Activated T-helper 1 cell treated with Interleukin-2 at 50 U/mL for 16 hours (primary cell): ENCODE results near the gene PCDH9.
"Not testable (repeated sequence)": the region's sequence is repeated elsewhere in the genome, so short reads cannot be mapped to it uniquely, and the experiment has no call there.

Source experiments
- DNase-seq: peaks from one replicate; pipeline ENCODE4 v3.0.0-alpha.2; 2020; ENCODE audit warnings: low read depth

PCDH9 gene

DNA sequence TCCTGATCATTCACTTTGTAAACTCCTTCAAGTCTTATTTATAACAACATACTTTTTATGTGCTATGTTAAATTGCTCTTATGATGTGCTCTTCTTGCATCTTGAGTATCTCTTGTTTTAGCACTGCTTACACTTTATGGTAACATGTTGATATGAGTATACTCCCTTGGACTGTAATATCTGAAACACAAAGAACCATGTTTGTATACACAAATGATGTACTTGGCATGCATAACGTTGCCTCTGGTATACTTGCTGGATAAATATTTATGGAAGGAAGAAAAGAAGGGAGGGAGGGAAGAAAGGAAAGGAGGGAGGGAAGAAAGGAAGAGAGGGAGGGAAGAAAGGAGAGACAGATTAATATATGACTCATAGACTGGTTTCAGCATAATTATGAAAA lies 333.2 kb downstream of the PCDH9 start:
- no peak for DNase-seq

DNA sequence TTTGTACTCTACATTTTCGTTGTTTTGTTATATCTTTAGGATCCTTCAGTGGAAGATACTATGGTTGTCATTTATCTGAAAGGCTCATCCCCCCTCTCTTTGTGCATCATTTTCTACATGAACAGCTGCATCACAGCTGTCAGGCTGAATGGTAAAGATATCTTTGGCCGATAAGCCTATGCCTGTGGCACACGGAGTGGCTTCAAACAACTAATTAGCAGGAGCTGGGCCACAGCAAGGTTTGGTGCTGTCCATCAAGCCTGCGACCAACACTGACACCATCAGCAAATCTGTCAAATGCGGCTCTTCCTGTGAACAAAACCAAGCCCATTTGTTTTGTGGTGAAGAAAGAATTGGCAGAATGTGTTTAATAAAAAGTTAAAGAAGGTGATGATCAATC lies 334.4 kb downstream of the PCDH9 start:
- DNase-seq, result no peak

DNA sequence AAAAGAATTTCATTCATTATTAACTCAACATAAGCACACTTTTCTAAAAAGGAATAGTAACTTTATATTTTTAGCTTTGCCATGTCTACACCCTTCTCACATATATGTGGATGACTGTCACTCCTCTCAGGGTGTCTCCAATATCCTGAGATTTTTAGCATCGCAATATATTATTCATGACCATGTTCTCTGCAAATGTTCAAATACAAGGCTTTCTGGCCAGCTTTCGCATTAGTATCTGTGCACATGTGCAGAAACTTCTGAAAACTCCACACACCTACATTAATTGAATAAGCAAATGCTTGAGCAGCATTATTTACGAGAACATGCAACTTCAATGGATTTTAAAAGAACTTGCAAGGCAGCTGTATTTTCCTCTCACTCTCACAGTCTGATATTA lies 334.8 kb downstream of the PCDH9 start:
- no peak for DNase-seq

DNA sequence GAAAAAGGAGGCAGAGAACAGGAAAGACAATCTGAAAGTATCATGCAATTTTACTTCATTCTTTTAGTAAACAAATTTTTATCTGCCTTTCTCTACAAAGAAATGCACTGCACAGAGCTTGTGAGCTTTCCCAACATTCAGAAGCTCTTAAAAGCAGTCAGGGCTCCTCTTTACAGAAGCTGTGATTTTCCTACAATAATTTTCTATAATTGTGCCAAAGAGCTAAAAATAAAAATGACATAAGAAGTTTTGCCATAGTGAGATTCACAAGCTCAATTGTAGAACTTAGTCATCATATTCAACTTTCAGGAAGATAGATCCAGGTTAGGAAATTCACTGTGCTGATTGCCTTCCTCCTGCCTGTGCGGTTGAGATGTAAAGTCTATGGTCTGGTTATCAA lies 341.4 kb downstream of the PCDH9 start:
- no peak for DNase-seq

DNA sequence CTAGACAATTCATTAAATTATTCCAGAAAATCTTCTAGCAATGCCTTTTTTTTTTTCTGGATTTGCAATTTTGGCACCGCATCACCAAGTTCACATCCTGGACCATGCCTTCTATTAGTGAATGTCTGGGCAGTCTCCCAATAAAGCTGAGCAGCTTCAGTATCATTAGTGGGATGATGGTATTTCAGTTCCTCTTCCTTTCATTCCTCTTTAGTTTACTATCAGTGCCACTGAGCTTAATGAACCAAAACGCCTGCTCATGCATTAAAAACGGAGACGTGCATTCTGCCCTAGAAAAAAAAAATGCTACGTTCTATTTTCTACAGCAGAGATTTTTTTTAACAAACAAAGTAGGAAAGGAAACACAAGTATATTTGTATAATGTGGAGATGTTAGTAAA lies 343.0 kb downstream of the PCDH9 start:
- no peak for DNase-seq

DNA sequence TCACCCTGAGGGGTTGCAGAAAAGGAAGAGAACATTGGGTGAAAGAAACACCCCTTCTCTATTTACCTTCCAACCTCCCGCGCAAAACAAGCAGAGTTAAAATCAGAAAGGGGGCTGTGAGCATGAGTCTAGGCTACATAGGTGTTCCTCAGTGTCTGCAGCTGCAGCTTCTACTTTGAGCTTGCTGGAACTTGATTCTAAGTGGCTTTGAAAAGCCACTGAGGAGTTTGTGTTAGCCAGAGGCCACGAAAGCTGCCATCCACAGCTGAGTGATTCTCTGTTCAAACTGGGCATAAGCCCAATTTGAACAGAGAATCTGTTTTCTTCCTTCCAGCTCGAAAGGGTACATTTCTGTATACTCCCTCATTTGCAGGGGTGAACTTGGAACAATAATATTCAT lies 343.9 kb downstream of the PCDH9 start:
- no peak for DNase-seq

DNA sequence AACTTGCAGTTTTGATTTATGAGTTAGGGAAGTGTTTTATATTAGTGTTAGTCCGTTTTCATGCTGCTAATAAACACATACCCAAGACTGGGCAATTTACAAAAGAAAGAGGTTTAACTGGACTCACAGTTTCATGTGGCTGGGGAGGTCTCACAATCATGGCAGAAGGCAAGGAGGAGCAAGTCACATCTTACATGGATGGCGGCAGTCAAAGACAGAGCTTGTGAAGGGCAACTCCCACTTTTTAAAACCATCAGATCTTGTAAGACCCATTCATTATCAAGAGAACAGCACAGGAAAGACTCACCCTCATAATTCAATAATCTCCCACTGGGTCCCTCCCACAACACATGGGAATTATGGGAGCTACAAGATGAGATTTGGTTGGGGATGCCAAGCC lies 349.0 kb downstream of the PCDH9 start:
- DNase-seq, result not testable (repeated sequence)

DNA sequence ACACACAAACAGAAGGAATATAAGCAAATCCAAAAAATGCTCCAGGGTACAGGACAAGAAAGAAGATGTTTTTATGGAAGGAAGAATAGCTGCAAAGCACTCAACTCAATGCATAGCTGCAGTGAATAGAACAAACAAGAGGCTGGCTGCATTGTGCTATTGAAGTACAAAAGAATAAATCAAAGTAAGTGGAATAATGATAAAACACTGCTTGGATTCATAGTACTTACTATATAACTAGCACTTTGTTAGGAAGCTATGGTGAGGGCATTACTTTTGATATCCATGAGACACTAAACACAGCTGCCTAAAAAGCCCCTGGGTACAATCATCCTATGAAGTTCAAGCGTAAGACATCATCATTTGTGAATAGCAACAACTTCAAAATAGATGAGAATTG lies 350.1 kb downstream of the PCDH9 start:
- no peak for DNase-seq

DNA sequence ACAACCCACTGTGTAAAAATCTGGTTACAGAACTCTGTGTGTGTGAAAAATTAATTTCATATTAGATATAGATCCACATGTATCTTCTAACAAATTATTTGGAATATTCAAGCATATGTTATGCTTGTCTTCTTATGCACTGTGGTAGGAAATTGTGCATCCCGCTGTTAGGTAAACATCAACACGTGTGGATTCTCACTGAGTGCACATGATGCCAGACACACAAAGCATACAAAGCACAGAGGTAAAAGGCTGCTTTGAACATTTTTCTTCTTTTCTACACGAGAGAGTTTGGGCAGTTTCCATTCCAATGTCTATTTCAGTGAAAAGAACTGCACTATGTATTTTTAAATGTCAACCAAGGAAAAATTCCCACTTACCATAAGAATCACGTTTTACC lies 354.9 kb downstream of the PCDH9 start:
- DNase-seq, result no peak

DNA sequence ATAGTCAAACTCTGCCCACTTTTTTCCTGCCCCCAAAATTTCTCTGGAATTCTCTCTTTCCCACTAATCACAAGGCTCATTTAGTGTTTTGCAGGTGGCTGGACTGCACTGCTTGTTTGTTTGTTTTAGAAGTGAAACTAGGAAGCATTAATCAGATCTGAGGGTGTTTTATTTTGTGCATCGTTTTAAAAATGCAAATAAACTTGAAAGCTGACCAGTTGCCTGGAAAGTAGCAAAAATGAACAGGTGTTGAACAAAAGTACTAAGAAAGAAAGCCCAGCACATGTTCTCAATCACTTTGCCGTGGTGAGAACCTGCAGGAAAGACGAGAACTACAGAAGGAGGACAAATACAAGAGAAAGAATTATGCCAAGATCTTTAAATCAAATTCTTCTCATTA lies 365.5 kb downstream of the PCDH9 start:
- DNase-seq, result no peak

DNA sequence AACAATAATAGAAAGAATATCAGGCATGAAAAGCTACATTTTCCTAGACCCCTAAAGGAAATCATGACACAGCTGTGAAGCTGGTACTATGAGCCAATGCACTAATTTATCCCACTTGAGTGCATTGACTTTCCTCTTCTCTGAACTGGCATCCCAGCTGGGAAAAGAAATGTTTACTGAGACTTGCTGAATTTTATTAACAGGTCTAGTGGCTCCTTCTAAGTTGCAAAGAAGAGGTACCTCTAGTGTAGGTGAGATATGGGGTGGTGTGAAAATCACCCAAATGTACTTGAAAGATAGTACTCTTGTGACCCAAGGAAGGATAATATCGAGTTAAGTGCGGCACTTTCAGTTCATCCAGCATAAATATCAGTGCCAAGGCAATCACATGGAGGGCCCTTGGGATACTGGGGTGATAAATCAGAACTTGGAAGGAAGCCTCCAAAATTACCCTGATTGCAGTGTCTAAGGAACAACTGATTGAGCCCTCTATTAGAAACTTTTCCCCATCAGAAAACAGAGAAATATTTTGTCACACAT lies 369.2 kb downstream of the PCDH9 start:
- no peak for DNase-seq

DNA sequence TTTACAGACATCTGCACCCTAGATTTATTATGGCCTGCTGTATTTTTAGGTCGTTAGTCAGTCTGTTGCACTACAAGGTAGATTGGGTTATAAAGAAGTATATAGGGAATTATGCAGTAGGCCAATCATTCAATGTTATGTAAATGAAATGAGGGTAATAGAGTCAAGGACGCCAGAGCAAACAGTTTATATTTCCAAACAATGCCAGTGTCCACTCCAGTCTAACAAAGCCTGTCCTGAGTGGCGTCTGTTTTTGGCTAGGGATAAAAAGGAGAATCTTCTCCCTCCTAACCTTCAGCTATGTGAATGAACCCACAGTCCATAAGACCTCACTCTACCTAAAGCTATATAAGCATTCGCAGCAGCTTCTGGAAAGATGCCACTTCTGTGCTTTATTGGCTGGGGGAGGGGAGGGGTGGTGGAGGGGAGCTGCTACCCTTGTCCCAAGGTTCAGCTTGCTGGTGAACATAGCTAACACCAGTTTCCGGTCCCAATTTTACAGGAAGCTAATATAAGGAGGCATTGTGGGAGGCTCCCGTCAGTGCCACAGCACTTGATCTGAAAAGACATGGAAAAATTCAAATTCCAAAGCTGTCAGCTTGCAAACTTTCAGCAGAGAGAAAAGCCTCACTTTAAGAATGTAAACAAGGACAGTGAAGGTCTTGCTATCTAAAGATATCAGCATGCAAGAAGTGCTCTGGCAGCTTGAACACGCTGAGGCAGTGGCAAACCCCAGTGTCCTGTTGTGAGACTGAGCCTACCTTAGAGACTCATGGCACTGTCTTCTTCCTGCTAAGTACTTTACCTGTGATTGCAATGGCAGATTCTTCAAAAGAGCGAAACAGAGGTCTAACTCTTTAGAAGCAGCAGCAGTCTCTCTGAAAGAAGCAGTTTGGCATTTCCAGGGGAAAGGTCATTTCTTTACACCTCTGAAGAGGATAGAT lies 369.9 kb downstream of the PCDH9 start:
- no peak for DNase-seq

DNA sequence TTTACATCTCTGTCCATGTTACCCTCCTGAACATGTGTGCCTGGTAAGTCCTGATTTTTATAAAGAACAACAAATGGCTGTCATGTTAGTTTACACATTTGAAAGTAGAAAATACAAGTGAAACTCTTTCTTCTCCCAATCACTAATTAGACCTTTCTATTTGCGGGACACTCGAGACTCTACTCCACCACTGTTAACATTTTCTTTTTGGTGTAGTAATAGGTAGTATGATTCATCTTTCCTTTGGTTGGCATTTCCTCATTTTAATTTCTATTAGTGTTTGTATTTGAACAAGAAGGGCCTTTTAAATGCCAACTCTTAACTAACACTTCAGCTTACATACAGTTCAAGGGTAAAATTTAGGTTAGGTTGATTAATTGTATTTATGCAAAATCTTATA lies 371.1 kb downstream of the PCDH9 start:
- DNase-seq, result no peak

DNA sequence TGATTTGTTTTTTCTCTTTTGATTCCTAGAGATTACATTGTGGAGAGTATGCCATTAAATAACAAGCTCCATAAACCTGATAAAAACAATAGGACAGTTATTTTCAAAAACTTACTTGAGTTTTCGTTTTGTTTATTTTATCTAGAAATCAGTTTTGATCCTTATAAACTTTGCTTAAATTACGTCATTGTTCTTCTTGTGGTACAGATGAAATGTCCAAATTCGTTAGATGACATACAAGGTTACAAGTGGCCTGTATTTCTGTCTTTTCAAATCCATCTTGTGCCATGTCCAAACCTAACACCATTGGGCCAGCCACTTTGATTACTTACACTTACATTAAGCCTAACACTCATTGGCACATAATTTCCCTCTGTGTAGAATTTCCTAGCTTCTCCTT lies 372.0 kb downstream of the PCDH9 start:
- DNase-seq, result no peak

DNA sequence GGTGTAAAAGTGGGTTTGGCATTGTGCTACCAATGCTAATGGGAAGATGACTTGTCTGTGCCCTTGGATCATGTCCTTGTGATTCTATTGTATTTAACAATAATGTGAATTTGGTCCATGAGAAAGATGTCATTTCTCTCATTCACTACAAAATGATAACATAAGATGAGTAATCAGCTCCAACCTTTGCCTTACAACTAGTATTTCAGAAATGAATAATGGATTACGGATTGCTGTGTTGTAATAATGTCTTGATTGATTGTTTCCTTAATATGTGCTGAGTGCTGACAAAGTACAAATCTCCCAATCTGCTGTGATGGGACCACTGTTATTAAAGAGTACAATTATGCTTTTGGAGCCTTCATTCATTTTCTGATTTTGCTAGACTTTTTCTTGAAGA lies 375.0 kb downstream of the PCDH9 start:
- no peak for DNase-seq

DNA sequence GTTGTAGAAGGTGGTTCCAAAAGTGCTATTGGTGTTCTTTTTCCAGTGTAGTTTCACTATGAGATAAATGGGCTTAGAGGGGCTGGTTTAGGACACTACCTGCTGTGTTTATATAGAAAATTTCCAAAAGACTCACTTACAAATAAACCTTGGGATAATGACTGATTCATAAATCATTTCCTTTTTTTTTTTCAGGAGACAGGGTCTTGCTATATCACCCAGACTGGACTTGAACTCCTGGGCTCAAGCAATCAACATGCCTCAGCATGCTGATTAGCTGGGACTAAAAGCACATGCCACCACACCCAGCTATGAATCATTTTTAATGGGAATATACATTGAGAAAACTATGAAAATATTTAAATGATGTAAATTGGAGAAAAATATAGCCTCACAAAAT lies 376.6 kb downstream of the PCDH9 start:
- DNase-seq, result no peak

DNA sequence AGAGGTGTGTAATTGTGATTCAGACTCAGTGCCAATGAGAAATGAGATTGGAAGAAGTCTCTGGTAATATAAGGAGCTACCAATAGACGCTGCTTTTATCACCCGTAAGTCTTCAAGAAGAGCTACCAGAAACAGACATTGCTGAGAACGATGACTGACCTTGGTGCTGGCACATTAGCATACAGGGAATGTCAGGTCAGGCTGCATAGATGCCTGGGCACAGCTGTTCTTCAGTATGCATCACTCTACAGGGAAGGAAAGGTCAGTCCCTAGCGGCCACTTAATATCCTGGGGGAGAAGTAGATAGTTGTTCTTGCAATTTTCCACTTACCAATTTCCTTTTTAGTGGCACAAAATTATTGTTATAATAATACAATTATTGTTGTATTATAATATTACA lies 380.4 kb downstream of the PCDH9 start:
- DNase-seq, result no peak

DNA sequence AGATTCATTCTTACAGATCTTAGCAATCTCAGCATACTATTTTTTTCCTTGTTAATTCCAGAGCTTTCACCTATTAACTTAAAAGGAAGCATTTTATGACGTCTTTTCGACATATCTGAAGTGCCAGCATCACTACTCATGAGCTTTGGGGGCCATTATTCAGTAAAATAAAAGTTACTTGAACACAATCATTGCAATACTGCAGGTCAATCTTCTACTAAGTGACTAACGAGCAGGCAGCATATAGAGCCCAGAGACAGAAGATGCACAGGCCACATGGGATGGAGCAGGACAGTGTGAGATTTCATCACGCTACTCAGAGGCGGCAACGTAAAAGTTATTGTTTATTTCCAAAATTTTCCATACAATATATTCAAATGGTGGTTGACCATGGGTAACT lies 382.6 kb downstream of the PCDH9 start:
- no peak for DNase-seq

DNA sequence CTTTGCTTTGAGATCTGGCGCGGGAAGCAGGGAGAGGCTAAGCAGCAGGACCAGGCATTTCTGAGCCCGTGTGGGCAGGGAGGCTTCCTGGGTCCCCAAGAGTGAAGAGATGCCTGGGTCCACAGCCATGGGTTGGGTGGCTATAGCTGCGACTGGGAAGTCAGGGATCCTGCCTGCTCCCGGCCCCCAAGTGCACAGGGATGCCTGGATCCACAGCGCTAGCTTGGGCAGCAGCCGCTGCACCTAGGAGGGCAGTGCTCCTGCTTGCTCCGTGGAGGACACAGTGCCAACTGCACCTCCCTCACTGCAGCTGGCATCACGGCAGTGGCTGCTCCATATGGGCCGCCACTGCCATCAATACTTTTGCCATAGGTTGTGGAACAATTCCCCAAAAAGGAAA lies 384.7 kb downstream of the PCDH9 start:
- no peak for DNase-seq

DNA sequence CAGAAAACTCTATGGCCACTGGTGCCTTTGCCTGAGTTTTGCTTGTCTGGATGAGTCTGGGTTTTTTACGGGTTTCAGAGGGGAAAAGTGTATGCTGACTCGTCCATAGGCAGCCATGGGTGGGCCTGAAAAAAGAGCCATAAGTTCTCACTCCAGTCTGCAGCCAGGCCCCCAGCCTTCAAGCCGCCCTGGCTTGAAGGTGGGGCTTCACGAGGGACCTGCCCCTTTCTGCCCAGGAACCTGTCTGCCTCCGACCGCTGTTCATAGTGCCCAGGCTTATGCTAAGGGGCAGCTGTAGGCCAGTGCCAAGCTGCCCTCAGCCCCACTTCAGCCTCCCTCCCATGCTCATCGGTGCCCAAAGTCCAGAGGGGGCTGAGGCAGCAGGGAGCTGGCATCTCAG lies 385.2 kb downstream of the PCDH9 start:
- no peak for DNase-seq

DNA sequence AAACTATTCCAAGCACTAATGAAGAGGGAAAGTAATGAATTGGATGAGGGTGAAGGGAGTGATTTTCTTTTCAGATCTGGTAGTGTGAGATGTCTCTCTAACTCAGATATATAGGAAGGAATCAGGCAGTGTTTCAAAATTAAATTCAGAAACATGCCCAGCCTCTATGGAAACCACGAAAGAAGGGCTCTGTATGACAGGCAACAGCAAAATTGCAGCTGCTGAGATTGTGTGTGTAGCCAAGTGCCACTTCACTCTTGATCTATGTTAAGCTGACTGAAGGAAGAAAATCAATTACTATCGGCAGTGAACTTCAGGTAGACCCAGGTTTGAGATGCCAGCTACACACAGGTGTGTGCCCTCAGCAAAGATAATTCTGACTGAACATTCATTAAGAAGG lies 387.4 kb downstream of the PCDH9 start:
- DNase-seq, result no peak

DNA sequence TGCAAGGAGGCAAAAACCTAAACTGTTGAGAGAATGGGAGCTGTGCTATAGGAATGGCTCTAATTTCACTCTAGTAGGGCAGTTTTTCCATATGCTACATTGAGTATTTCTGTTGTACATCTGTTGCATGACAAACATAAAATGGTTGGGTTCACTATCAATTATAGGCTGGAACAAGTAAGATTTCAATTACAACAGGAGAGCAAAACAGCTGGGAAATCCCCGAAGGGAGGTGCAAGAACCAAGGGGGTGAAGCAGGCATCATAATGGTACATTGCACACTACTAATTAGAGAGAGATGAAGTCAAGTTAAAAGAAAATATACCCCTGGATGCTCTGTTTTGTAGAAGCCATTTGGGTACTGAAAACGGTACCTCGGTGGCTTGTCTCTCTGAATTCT lies 389.5 kb downstream of the PCDH9 start:
- no peak for DNase-seq

DNA sequence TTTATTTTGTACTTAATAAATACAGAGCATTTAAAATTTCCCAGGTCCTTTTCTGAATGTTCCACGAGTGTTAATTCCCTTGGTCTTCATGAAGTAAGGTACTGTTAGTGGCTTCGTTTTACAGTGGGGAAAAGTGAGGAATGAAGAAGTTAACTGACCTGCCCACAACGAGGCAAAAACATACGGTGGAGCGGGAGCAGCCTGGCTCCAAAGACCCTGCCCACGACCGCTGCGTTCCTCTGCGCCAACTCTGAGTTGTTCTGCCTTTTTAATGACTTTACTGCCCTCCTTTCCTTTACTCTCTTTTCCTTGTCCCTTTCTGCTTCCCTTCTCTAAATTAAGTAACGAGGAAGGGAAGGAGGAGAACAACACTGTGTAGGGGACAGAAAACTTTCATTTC lies 392.9 kb downstream of the PCDH9 start:
- DNase-seq, result no peak

DNA sequence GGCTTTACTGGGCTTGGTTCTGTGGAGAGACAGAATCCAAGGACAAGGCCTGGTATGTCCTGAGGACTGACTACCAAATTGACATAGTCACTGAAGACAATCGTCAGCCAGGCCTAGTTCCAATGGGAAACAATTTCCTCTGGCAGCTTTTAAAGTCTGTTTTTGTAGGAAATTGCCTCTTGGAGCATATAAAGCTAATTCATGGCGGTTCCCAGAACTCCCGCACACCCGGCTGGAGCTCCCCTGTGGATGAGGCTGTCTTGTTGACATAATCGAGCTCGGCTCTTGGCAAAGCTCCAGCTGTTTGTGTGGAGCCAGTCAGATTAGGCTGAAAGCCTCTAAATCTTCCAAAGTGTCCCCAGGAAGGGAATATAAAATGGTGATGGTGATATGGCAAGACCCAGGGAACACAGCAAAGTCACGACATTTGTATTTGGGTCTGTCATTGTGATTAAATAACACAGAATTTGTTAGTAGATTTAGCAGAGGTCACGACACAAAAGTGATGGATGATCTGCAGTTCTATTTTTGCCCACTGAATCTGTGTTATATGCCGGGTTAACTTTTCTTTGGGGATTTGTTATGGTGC lies 395.0 kb downstream of the PCDH9 start:
- no peak for DNase-seq
